DOHH2 (cell line): ENCODE results near the gene AUTS2.

Experiments used
- CTCF ChIP-seq: fragments of 200-600 bp; sonication (generic); IDR thresholded peaks from one replicate; pipeline ENCODE4 v1.5.1; 2014; ENCODE audit warnings: antibody characterized with exemption, mild to moderate bottlenecking, low read depth, low read length; ENCODE audit not compliant: poor library complexity, severe bottlenecking
- EZH2phosphoT487 ChIP-seq: fragments of 200-600 bp; sonication (generic); IDR thresholded peaks from 2 replicates; pipeline ENCODE4 v1.6.1; 2017; ENCODE audit warnings: borderline replicate concordance, mild to moderate bottlenecking, antibody characterized with exemption, low read length, moderate library complexity, mixed read lengths

- TF ChIP-seq CTCF: no peak
- no peak for TF ChIP-seq EZH2phosphoT487
These were observed 353.2 kb downstream of the AUTS2 start for GRCh38 chr7:69951458-69951857.
